MV-4-11 (cell line): ENCODE measurements around the gene ACTL10.

Experiments used
- DNase-seq: peaks from one replicate; lab custom pipeline; 2025; lab: John Stamatoyannopoulos, UW

ACTL10 gene

GRCh38 chr20:33664085-33664761 is 2.5 kb upstream of the ACTL10 start:
- DNase-seq, result no peak

GRCh38 chr20:33664762-33665144 is 2.0 kb upstream of the ACTL10 start:
- DNase-seq, result peak; percentile 5

- peak; percentile 30 for DNase-seq
These were observed 517 bp downstream of the ACTL10 start for GRCh38 chr20:33667245-33667675.

GRCh38 chr20:33667676-33668465 is 1.1 kb downstream of the ACTL10 start:
- peak; percentile 57 for DNase-seq

GRCh38 chr20:33668466-33669155 is 1.9 kb downstream of the ACTL10 start:
- DNase-seq, result no peak

GRCh38 chr20:33669224-33669623 is 2.5 kb downstream of the ACTL10 start:
- no peak for DNase-seq

- DNase-seq, result no peak
These were observed 3.3 kb downstream of the ACTL10 start for GRCh38 chr20:33669873-33670640.

- DNase-seq, result no peak
These were observed 4.2 kb downstream of the ACTL10 start for GRCh38 chr20:33670715-33671499.

- no peak for DNase-seq
These were observed 5.0 kb downstream of the ACTL10 start for GRCh38 chr20:33671573-33672288.

GRCh38 chr20:33672426-33673113 is 5.8 kb downstream of the ACTL10 start:
- no peak for DNase-seq

- DNase-seq, result no peak
These were observed 6.3 kb downstream of the ACTL10 start for GRCh38 chr20:33673114-33673409.

- no peak for DNase-seq
These were observed 6.9 kb downstream of the ACTL10 start for GRCh38 chr20:33673410-33674293.

GRCh38 chr20:33674294-33675135 is 7.8 kb downstream of the ACTL10 start, which contains the start of gene NECAB3:
NECAB3 (minus strand) TSS chr20:33674428; CDS start chr20:33674352, 76 bp downstream.
- DNase-seq, result peak; percentile 56

GRCh38 chr20:33675136-33675959 is 8.6 kb downstream of the ACTL10 start:
- no peak for DNase-seq

GRCh38 chr20:33676121-33676520 is 9.4 kb downstream of the ACTL10 start:
- no peak for DNase-seq

- no peak for DNase-seq
These were observed 10.2 kb downstream of the ACTL10 start for GRCh38 chr20:33676652-33677645.
